ENCODE measurements around the gene GCC1. TPM values are rescaled to one million over a fixed set of nuclear protein-coding genes. Genes with fewer than 3 reads are reported as not detected.
"Not testable (repeated sequence)": the region's sequence is repeated elsewhere in the genome, so short reads cannot be mapped to it uniquely, and the experiment has no call there.

GCC1 gene
- total and polyA plus RNA-seq, 12 donors: 1.9 to 19.5 (median 16.4) TPM

DNA sequence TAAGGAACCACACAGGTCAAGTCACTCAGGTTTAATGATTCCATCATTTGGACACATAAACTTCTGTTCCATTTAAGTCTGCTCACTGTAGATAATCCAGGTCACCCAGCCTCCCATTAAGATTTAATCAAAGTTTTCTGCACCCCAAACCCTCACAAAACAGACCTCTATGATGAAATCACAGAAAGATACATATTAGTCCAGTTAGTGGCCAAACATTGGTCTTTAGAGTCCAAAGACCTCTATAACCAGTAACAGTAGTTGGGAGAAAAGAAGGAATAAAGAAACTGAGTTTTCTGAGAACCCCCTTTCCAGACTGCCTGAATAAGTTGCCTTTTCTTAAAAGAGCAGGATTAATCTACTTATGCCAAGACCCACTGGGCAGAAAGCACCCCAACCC is 4.8 kb downstream of the GCC1 start:
- DNase-seq: no peak
- H3K36me3 ChIP-seq (replicated peaks in 1 of 2): peaks cover 0 to 18% of the 10 kb centered on the region in 2 donors
- peaks cover 15 to 43% of the 10 kb centered on the region in 2 donors for H3K4me1 ChIP-seq (replicated peaks in 1 of 2)

DNA sequence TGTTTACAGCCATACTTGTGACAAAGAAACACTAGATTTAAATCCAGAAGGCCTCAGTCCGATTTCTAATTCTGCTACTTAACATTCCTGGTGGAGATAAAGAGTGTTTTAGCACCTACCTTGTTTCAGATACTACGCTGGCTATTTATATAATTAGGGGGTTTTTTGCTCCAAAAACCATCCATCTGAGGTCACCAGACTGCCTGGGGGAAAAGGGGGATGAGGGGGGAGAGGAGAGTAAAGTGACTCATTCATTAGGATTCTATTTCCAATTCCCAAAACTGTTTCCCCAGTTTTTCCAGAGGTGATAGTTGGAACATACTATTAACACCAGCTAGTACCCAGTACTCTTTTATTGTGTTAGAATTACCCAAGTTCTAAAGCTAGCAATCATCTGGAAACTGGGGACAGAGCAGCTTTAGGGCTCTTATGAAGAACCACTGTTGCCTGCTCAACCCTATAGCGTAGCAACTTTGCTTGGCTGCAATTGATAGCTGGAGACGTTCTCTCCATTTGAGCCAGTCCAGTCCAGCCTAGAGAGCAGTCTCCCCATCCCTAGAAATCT is 6.6 kb downstream of the GCC1 start:
- Histone ChIP-seq H3K27me3 (no peaks in the 10 kb centered on the region), H3K4me3 (no peak overlapping the region), H3K9me3 (replicated peaks in 1 of 3) (no peaks in the 10 kb centered on the region), H3K27ac (peak overlapping the region in 1 of 5 donors; percentile 16), H3K4me1 (replicated peaks in 1 of 2) (peaks cover 3 to 32% of the 10 kb centered on the region in 2 donors), H3K36me3 (replicated peaks in 1 of 2) (peaks cover 0 to 18% of the 10 kb centered on the region in 2 donors)
- no peak for DNase-seq
- TF ChIP-seq, protein P1, sequence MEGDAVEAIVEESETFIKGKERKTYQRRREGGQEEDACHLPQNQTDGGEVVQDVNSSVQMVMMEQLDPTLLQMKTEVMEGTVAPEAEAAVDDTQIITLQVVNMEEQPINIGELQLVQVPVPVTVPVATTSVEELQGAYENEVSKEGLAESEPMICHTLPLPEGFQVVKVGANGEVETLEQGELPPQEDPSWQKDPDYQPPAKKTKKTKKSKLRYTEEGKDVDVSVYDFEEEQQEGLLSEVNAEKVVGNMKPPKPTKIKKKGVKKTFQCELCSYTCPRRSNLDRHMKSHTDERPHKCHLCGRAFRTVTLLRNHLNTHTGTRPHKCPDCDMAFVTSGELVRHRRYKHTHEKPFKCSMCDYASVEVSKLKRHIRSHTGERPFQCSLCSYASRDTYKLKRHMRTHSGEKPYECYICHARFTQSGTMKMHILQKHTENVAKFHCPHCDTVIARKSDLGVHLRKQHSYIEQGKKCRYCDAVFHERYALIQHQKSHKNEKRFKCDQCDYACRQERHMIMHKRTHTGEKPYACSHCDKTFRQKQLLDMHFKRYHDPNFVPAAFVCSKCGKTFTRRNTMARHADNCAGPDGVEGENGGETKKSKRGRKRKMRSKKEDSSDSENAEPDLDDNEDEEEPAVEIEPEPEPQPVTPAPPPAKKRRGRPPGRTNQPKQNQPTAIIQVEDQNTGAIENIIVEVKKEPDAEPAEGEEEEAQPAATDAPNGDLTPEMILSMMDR (IDR thresholded peaks at IDR 0.05): no peak
- TF ChIP-seq POLR2A (IDR thresholded peaks at IDR 0.05): no peak
- 73 to 86% (median 85%) methylated on average over 4 of the region's 4 CpGs for WGBS, 4 donors
- intact Hi-C loops (cut with DNase I): no loop called here

More for the DNA sequence above, 4.8 kb downstream of the GCC1 start:
- no peak overlapping the region for H3K4me3 ChIP-seq
- TF ChIP-seq, protein P1 (IDR thresholded peaks at IDR 0.05): no peak
- TF ChIP-seq POLR2A (IDR thresholded peaks at IDR 0.05): no peak
- intact Hi-C loops (cut with DNase I): no loop called here
- no peak overlapping the region for H3K27ac ChIP-seq
- H3K9me3 ChIP-seq (replicated peaks in 1 of 3): no peaks in the 10 kb centered on the region
- H3K27me3 ChIP-seq: no peaks in the 10 kb centered on the region

DNA sequence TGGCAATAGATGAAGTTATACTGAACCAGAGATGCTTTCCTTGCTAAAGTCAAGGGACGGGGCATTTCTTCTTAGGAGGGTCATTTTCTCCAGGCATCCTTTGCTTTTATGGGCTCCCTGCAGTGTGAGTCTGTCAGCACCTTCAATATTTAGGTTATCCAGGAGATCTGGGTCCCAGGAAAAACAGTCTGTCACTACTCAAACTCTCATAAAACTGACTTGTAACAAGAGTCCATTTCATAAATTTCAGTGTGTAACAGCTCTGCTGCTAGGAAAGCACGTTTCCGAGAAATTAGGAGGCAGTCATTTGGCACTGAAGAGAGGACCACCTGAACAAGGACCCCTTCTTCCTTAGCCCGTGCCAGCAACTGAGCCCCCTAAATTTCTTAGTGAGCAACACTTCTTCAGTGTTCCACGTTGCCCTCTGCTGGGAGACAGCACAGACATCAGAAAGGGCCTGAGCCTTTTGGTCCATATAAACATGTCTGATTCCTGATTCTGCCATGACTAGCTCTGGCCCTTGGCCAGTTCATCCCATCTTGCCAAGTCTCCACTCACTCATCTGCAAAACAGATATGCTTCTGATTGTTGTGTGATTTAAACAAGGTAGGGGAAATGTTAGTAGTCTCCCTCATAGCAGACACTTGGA is 7.2 kb downstream of the GCC1 start:
- TF ChIP-seq POLR2A (IDR thresholded peaks at IDR 0.05): no peak
- TF ChIP-seq, protein P1 (IDR thresholded peaks at IDR 0.05): no peak
- Histone ChIP-seq H3K36me3 (replicated peaks in 1 of 2) (peaks cover 0 to 18% of the 10 kb centered on the region in 2 donors), H3K4me1 (replicated peaks in 1 of 2) (peaks cover 0 to 26% of the 10 kb centered on the region in 2 donors), H3K27ac (peak overlapping the region in 1 of 5 donors; percentile 16), H3K27me3 (no peaks in the 10 kb centered on the region), H3K4me3 (no peak overlapping the region), H3K9me3 (replicated peaks in 1 of 3) (no peaks in the 10 kb centered on the region)
- intact Hi-C loops (cut with DNase I): no loop called here
- 76 to 81% (median 78%) methylated on average over 5 of the region's 5 CpGs for WGBS, 4 donors
- DNase-seq: peak in 4 of 7 donors; percentile 21 to 61 (median 27)

DNA sequence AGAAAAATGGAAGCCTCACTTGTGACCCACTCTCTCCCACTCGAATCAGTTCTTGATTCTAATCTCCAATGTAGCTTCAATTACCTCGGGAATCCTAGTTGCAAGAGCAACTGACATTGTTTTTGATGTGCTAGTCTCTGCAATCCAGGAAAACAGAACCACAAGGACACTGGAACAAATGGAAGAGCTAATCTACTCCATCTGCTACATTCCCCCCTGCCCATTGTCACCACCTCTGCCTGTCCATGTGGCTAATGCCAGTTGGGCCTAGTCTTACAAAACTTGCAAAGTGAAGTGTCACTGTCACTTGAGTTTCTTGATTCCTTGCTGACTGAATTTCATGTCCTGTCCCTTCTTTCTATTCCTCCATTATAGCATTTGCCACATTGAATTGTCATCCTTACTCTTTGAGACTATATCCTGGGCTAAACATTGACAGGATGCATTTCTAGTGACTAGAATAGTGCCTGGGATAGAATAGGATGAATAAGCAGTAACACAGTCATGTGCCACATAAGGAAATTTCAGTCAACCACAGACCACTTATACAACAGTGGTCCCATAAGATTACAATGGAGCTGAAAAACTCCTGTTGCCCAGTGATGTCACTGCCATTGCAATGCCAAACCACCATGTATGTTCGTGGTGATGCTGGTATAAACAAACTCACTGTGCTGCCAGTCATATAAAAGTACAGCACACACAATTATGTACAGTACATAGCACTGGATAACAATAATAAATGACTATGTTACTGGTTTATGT is 13.5 kb downstream of the GCC1 start:
- no peak for DNase-seq
- H3K9me3 ChIP-seq (replicated peaks in 1 of 3): no peaks in the 10 kb centered on the region
- intact Hi-C loops (cut with DNase I): no loop called here
- TF ChIP-seq, protein P1 (IDR thresholded peaks at IDR 0.05): no peak
- no peak for TF ChIP-seq POLR2A (IDR thresholded peaks at IDR 0.05)
- no peaks in the 10 kb centered on the region for H3K27me3 ChIP-seq
- no peak overlapping the region for H3K4me3 ChIP-seq
- no peaks in the 10 kb centered on the region for H3K4me1 ChIP-seq (replicated peaks in 1 of 2)
- H3K27ac ChIP-seq: no peak overlapping the region
- WGBS, 4 donors: 71 to 79% (median 77%) methylated on average over 3 of the region's 3 CpGs
- H3K36me3 ChIP-seq (replicated peaks in 1 of 2): no peaks in the 10 kb centered on the region

DNA sequence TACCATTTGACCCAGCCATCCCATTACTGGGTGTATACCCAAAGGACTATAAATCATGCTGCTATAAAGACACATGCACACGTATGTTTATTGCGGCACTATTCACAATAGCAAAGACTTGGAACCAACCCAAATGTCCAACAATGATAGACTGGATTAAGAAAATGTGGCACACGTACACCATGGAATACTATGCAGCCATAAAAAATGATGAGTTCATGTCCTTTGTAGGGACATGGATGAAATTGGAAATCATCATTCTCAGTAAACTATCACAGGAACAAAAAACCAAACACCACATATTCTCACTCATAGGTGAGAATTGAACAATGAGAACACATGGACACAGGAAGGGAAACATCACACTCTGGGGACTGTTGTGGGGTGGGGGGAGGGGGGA is 17.4 kb downstream of the GCC1 start:
- intact Hi-C loops (cut with DNase I); H3K27ac ChIP-seq; H3K4me1 ChIP-seq (replicated peaks in 1 of 2); H3K4me3 ChIP-seq; H3K9me3 ChIP-seq (replicated peaks in 1 of 3); H3K27me3 ChIP-seq; H3K36me3 ChIP-seq (replicated peaks in 1 of 2); DNase-seq: not testable (repeated sequence)
- 100% methylated on average over 1 of the region's 3 CpGs; no CpG with 5 or more reads in 3 of the 4 donors for WGBS, 4 donors

Data from adrenal gland (tissue), 12 donors.